ENCODE results near the gene EPX.

DNA sequence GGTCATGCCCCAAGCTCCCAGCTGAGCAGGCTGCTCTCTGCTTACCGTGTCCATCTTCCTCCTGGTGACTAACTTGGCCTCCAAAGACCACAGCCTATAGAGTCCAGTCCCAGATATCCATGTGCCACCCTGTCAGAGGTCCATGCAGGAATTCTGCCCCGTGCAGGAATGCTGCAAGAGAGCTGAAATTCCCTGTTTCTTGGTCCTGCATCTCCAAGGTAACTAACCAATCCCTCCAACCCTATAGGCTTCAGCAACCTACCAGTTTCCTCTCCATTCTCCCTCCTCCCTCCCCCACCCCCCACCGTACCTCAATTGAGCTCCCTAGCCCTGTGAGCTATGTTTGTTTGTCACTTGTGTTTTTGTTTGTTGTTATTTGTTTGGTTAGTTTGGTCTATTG is 36.2 kb downstream of the EPX start:
- no peak for TF ChIP-seq EHMT2 (IDR thresholded peaks at IDR 0.05; ENCODE audit: low read depth)
- TF ChIP-seq, protein P1, sequence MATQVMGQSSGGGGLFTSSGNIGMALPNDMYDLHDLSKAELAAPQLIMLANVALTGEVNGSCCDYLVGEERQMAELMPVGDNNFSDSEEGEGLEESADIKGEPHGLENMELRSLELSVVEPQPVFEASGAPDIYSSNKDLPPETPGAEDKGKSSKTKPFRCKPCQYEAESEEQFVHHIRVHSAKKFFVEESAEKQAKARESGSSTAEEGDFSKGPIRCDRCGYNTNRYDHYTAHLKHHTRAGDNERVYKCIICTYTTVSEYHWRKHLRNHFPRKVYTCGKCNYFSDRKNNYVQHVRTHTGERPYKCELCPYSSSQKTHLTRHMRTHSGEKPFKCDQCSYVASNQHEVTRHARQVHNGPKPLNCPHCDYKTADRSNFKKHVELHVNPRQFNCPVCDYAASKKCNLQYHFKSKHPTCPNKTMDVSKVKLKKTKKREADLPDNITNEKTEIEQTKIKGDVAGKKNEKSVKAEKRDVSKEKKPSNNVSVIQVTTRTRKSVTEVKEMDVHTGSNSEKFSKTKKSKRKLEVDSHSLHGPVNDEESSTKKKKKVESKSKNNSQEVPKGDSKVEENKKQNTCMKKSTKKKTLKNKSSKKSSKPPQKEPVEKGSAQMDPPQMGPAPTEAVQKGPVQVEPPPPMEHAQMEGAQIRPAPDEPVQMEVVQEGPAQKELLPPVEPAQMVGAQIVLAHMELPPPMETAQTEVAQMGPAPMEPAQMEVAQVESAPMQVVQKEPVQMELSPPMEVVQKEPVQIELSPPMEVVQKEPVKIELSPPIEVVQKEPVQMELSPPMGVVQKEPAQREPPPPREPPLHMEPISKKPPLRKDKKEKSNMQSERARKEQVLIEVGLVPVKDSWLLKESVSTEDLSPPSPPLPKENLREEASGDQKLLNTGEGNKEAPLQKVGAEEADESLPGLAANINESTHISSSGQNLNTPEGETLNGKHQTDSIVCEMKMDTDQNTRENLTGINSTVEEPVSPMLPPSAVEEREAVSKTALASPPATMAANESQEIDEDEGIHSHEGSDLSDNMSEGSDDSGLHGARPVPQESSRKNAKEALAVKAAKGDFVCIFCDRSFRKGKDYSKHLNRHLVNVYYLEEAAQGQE (IDR thresholded peaks at IDR 0.05) = no peak
